GM12878 (cell line): ENCODE data around the gene PANX2. TPM values are rescaled to one million over a fixed set of nuclear protein-coding genes. Genes with fewer than 3 reads are reported as not detected.

Experiments used
- ATAC-seq: fragments of 200-7000 bp; cut with Tn5 transposase; 3 replicates; pipeline ENCODE4 v1.9.1; 2020; ENCODE audit warnings: mild to moderate bottlenecking, moderate library complexity
- BruUV-seq: library from RNA; stranded (reverse); fragments of 400-500 nt; replicated peaks from 2 replicates; lab custom pipeline; 2021; lab: Mats Ljungman, UMichigan
- CTCF ChIA-PET: fragments of 300-600 bp; sonication (Branson Sonifier 250); formaldehyde crosslinking; extraction: SDS; loops from one replicate; lab custom pipeline; 2021; ENCODE audit warnings: inconsistent platforms; lab: Yijun Ruan, JAX
- POLR2A ChIA-PET: fragments of 350-600 bp; formaldehyde crosslinking; extraction: SDS; loops from one replicate; lab custom pipeline; 2021; ENCODE audit warnings: inconsistent platforms; lab: Charles Lee
- RAD21 ChIA-PET: fragments of 300-600 bp; sonication (Branson Sonifier 250); formaldehyde crosslinking; loops from one replicate; lab custom pipeline; 2023; ENCODE audit warnings: antibody characterized with exemption; ENCODE audit not compliant: unreplicated experiment; lab: Charles Lee
- SMC1A ChIA-PET: fragments of 300-600 bp; sonication (Branson Sonifier 250); formaldehyde crosslinking; loops from one replicate; lab custom pipeline; 2023; ENCODE audit not compliant: unreplicated experiment, uncharacterized antibody; lab: Charles Lee
- DNase-seq: peaks from one replicate; pipeline ENCODE4 v3.0.0-alpha.2; 2011; ENCODE audit warnings: low read depth, low spot score
- FAIRE-seq: peaks from 3 replicates; lab custom pipeline; 2011; peaks lifted over from hg19 to GRCh38; lab: Jason Lieb, UNC
- H2AFZ ChIP-seq: 2 replicates; pipeline ENCODE4 v1.6.0; 2011; ENCODE audit warnings: low read depth, low read length, control low read depth; ENCODE audit not compliant: control insufficient read depth
- H3K27ac ChIP-seq: 2 replicates; pipeline ENCODE4 v1.5.1; 2011; ENCODE audit warnings: control low read depth; ENCODE audit not compliant: control insufficient read depth, insufficient read depth
- H3K27me3 ChIP-seq, 2 experiments: replicated peaks in 1 of 2; 2 replicates each; pipeline versions ENCODE4 v1.6.0 to v1.6.1; 2011; ENCODE audit warnings: low read length in 1 of 2; ENCODE audit not compliant: control insufficient read depth in 2 of 2, insufficient read depth in 2 of 2
- H3K36me3 ChIP-seq, 2 experiments: 2 replicates each; pipeline ENCODE4 v1.5.1; 2011; ENCODE audit warnings: low read length in 1 of 2; ENCODE audit not compliant: control insufficient read depth in 2 of 2, insufficient read depth in 2 of 2
- H3K4me1 ChIP-seq: 2 replicates; pipeline ENCODE4 v1.6.1; 2011; ENCODE audit warnings: mild to moderate bottlenecking, low read length, moderate library complexity, mixed read lengths; ENCODE audit not compliant: control insufficient read depth, insufficient read depth
- H3K4me2 ChIP-seq: 2 replicates; pipeline ENCODE4 v1.6.0; 2011; ENCODE audit warnings: control low read depth; ENCODE audit not compliant: control insufficient read depth, insufficient read depth
- H3K4me3 ChIP-seq: fragments of 200-600 bp; sonication (generic); 2 replicates; pipeline ENCODE4 v1.5.1; 2016
- H3K79me2 ChIP-seq: 2 replicates; pipeline ENCODE4 v1.6.0; 2011; ENCODE audit warnings: low read length; ENCODE audit not compliant: control insufficient read depth, insufficient read depth
- H3K9ac ChIP-seq: 2 replicates; pipeline ENCODE4 v1.8.0; 2011; ENCODE audit warnings: low read length, control low read depth, mixed read lengths; ENCODE audit not compliant: control insufficient read depth, insufficient read depth
- H3K9me3 ChIP-seq: replicated peaks from 3 replicates; pipeline ENCODE4 v1.5.1; 2011; ENCODE audit warnings: mild to moderate bottlenecking, low read length; ENCODE audit not compliant: control insufficient read depth, insufficient read depth
- H4K20me1 ChIP-seq: 2 replicates; pipeline ENCODE4 v1.6.0; 2011; ENCODE audit not compliant: control insufficient read depth, insufficient read depth
- ESRRA ChIP-seq: IDR thresholded peaks from 2 replicates; pipeline ENCODE4 v1.6.1; 2012; ENCODE audit warnings: mild to moderate bottlenecking, low read length, improper control_type of control experiment
- MLLT1 ChIP-seq: fragments of 450-650 bp; IDR thresholded peaks from 2 replicates; pipeline ENCODE4 v1.6.1; 2016; ENCODE audit warnings: mild to moderate bottlenecking
- RELA ChIP-seq: fragments of 450-650 bp; IDR thresholded peaks from 2 replicates; pipeline ENCODE4 v1.8.0; 2014; ENCODE audit warnings: borderline replicate concordance; ENCODE audit not compliant: partially characterized antibody
- ZBTB11 ChIP-seq: fragments of 450-650 bp; formaldehyde crosslinking; IDR thresholded peaks from 2 replicates; pipeline ENCODE4 v1.5.0; 2022; ENCODE audit warnings: mild to moderate bottlenecking, missing genetic modification characterization
- WGBS: methylation state at CpG from one replicate; pipeline ENCODE4 v1.1.6; 2016; ENCODE audit warnings: low lambda C conversion rate; ENCODE audit not compliant: insufficient replicate concordance, insufficient coverage; ENCODE audit errors: missing lambda C conversion rate; 5-methylcytosine and 5-hydroxymethylcytosine counted together
- in situ Hi-C: fragments of 300-500 bp; cut with MboI; formaldehyde crosslinking; loops from 9 replicates; pipeline ENCODE4 v1.14.3; 2018; ENCODE audit warnings: mixed read lengths
- intact Hi-C: fragments of 100-400 bp; cut with micrococcal nuclease; formaldehyde crosslinking; loops from one replicate; pipeline ENCODE4 v1.14.2; 2022; ENCODE audit not compliant: unreplicated experiment
- polyA plus RNA-seq, 11 experiments: library from polyadenylated mRNA; depleted of rRNA in 4 of 11; unstranded in 6 of 11; stranded (reverse) in 5 of 11; fragments of >200 nt; fragmentation: Nextera tagmentation in 4 of 11; fragmentation: Illumina TruSeq in 1 of 11; extraction: Ambion mirVana in 4 of 11; extraction: Trizol in 1 of 11; gene quantifications; 1 replicate in 1 of 11; 2 replicates in 10 of 11; pipeline versions ENCODE4 v1.2.1 to v1.2.3, GENCODE V29; 2011 to 2016; ENCODE audit warnings: inconsistent platforms in 2 of 11, missing spikeins in 2 of 11, low read depth in 1 of 11
- total RNA-seq, 4 experiments: library from RNA; depleted of rRNA in 3 of 4; stranded (reverse); fragments of >200 nt in 3 of 4; fragmentation: Illumina TruSeq in 1 of 4; extraction: Trizol in 1 of 4; gene quantifications; 2 replicates each; pipeline versions ENCODE4 v1.2.1 to v1.2.3, GENCODE V29; 2013 to 2021

The PANX2 gene
- total and polyA plus RNA-seq, 10 of the 15 experiments (the other 5 are each of a cell fraction or from before 2014, with no cell fraction given), result 0.04 to 0.44 (median 0.17) TPM; not detected in 5

GRCh38 chr22:50211147-50211546 lies 40.6 kb downstream of the PANX2 start:
- ChIA-PET SMC1A (interaction anchor here (0.7 kb wide), 1 partner anchor 131 kb away, joined by 3 read pairs; no protein-coding TSS in a partner anchor), RAD21 (no interaction called here), POLR2A (interaction anchor here (0.5 to 0.6 kb wide), 2 partner anchors 54 to 454 kb away, joined by 4 to 6 read pairs; no protein-coding TSS in a partner anchor), CTCF (interaction anchor here (0.7 to 4.0 kb wide), 6 partner anchors 46 to 444 kb away, joined by 3 to 15 read pairs (median 4); no protein-coding TSS in a partner anchor)
- Histone ChIP-seq H3K4me1 (no peaks in the 10 kb centered on the region), H3K4me3 (no peak overlapping the region), H3K27ac (no peak overlapping the region), H3K9ac (no peak overlapping the region), H2AFZ (no peak overlapping the region), H3K79me2 (no peaks in the 10 kb centered on the region; the same call in 1 of the 2 replicates), H3K36me3 (peaks cover 11 to 27% of the 10 kb centered on the region in 2 experiments; a peak in 3 of 4 replicates), H3K9me3 (no peaks in the 10 kb centered on the region), H3K27me3 (no peaks in the 10 kb centered on the region), H3K4me2 (no peak overlapping the region), H4K20me1 (no peaks in the 10 kb centered on the region; the same call in 1 of the 2 replicates)
- no peak for FAIRE-seq
- no peak for DNase-seq
- BruUV-seq, result no TSS peak
- no peak for ATAC-seq
- intact Hi-C loops, result no loop called here
- 88% methylated on average over 14 of the region's 14 CpGs for WGBS
- TF ChIP-seq MLLT1 (no peak), ESRRA (no peak), ZBTB11 (CRISPR knock-in tag) (no peak), RELA (no peak)
- in situ Hi-C loops, result loop anchor here (5.0 kb wide), 1 partner anchor 64 kb away; no protein-coding TSS in a partner anchor
